SK-N-SH treated with all-trans-retinoic acid at 6 μM for 48 hours (cell line): ENCODE measurements around the gene CSNK1D.

Experiments
- ATAC-seq: fragments of 200-7000 bp; cut with Tn5 transposase; 3 replicates; pipeline ENCODE4 v1.9.1; 2020; ENCODE audit warnings: mild to moderate bottlenecking, moderate library complexity
- ARNTL ChIP-seq: fragments of 450-650 bp; formaldehyde crosslinking; IDR thresholded peaks from 2 replicates; pipeline ENCODE4 v1.5.0; 2020; ENCODE audit warnings: low read depth, mild to moderate bottlenecking, moderate library complexity, borderline replicate concordance
- CSDC2 ChIP-seq: fragments of 250-450 bp; sonication (Bioruptor Pico); IDR thresholded peaks from 2 replicates; pipeline ENCODE4 v1.5.0; 2020; ENCODE audit warnings: mild to moderate bottlenecking, moderate library complexity
- GLIS3 ChIP-seq: fragments of 250-450 bp; sonication (Bioruptor Pico); IDR thresholded peaks from 2 replicates; pipeline ENCODE4 v1.5.0; 2020; ENCODE audit warnings: mild to moderate bottlenecking, moderate library complexity
- ISL1 ChIP-seq: fragments of 250-450 bp; sonication (Bioruptor Pico); IDR thresholded peaks from 2 replicates; pipeline ENCODE4 v2.1.2; 2022; ENCODE audit warnings: mild to moderate bottlenecking, moderate library complexity
- PPARA ChIP-seq: fragments of 250-450 bp; sonication (Bioruptor Pico); IDR thresholded peaks from 2 replicates; pipeline ENCODE4 v1.5.0; 2020; ENCODE audit warnings: mild to moderate bottlenecking, borderline replicate concordance
- RARB ChIP-seq: fragments of 250-450 bp; sonication (Bioruptor Pico); IDR thresholded peaks from 2 replicates; pipeline ENCODE4 v1.8.0; 2021; ENCODE audit warnings: mild to moderate bottlenecking, moderate library complexity
- TCF4 ChIP-seq: fragments of 250-450 bp; sonication (Bioruptor Pico); IDR thresholded peaks from 2 replicates; pipeline ENCODE4 v1.8.0; 2021; ENCODE audit warnings: mild to moderate bottlenecking, moderate library complexity, borderline replicate concordance
- TOX ChIP-seq: fragments of 250-450 bp; sonication (Bioruptor Pico); IDR thresholded peaks from 2 replicates; pipeline ENCODE4 v1.8.0; 2021; ENCODE audit warnings: mild to moderate bottlenecking, moderate library complexity, borderline replicate concordance
- ZC3H10 ChIP-seq: fragments of 250-450 bp; sonication (Bioruptor Pico); IDR thresholded peaks from 2 replicates; pipeline ENCODE4 v1.5.1; 2021; ENCODE audit warnings: mild to moderate bottlenecking, moderate library complexity
- ZFP3 ChIP-seq: fragments of 250-450 bp; sonication (Bioruptor Pico); IDR thresholded peaks from 2 replicates; pipeline ENCODE4 v1.5.0; 2020; ENCODE audit warnings: mild to moderate bottlenecking, moderate library complexity
- ZNF70 ChIP-seq: fragments of 450-650 bp; formaldehyde crosslinking; IDR thresholded peaks from 2 replicates; pipeline ENCODE4 v1.5.0; 2020; ENCODE audit warnings: mild to moderate bottlenecking, moderate library complexity
- ZNF8 ChIP-seq: fragments of 450-650 bp; formaldehyde crosslinking; IDR thresholded peaks from 2 replicates; pipeline ENCODE4 v1.5.0; 2020; ENCODE audit warnings: mild to moderate bottlenecking, moderate library complexity
- TF ChIP-seq, protein P1 (sequence below): fragments of 250-450 bp; sonication (Bioruptor Pico); IDR thresholded peaks from 2 replicates; pipeline ENCODE4 v1.8.0; 2020; ENCODE audit warnings: mild to moderate bottlenecking, moderate library complexity, borderline replicate concordance
- TF ChIP-seq, protein P2 (sequence below): fragments of 250-450 bp; sonication (Bioruptor Pico); IDR thresholded peaks from 2 replicates; pipeline ENCODE4 v1.5.1; 2020; ENCODE audit warnings: low read depth, mild to moderate bottlenecking, moderate library complexity
- TF ChIP-seq, protein P3 (sequence below): fragments of 250-450 bp; sonication (Bioruptor Pico); IDR thresholded peaks from 2 replicates; pipeline ENCODE4 v1.5.1; 2021; ENCODE audit warnings: mild to moderate bottlenecking, moderate library complexity
- TF ChIP-seq, protein P4 (sequence below): fragments of 250-450 bp; sonication (Bioruptor Pico); IDR thresholded peaks from 2 replicates; pipeline ENCODE4 v1.5.0; 2020; ENCODE audit warnings: mild to moderate bottlenecking, moderate library complexity

The CSNK1D gene

DNA sequence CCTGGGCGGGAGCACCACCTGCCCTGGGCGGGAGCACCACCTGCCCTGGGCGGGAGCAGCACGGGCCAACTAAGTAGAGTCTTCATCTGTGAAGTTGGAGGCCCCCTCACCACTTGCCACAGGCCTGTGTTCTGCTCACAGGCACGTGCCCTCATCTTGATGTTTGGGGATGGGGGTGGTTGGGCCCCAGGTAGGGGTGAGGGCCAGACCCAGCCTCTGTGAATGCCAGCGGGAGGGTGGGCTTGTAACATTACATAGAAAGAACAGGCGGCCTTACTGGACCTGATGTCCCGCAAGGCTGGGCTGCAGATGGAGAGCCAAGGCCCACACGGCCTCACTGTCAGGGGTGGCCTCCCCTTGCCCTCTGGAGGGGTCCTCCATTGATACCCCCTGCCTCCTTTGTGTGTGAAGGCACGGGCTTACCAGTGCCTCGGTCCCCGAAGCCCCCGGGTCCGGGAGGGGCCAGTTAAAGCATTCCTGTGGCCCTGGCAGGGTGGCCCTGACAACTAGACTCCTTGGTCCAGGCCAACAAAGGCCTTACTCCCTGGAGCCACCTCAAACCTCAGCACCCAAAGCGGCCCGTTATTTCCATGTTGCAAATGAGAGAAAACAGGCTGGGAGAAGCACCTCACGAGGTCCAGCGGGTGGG is 45.7 kb downstream of the CSNK1D start:
- ATAC-seq, result no peak
- TF ChIP-seq CSDC2 (CRISPR knock-in tag) (no peak), ZC3H10 (CRISPR knock-in tag) (no peak)
- TF ChIP-seq, protein P1, sequence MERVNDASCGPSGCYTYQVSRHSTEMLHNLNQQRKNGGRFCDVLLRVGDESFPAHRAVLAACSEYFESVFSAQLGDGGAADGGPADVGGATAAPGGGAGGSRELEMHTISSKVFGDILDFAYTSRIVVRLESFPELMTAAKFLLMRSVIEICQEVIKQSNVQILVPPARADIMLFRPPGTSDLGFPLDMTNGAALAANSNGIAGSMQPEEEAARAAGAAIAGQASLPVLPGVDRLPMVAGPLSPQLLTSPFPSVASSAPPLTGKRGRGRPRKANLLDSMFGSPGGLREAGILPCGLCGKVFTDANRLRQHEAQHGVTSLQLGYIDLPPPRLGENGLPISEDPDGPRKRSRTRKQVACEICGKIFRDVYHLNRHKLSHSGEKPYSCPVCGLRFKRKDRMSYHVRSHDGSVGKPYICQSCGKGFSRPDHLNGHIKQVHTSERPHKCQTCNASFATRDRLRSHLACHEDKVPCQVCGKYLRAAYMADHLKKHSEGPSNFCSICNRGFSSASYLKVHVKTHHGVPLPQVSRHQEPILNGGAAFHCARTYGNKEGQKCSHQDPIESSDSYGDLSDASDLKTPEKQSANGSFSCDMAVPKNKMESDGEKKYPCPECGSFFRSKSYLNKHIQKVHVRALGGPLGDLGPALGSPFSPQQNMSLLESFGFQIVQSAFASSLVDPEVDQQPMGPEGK (CRISPR knock-in tag), result no peak

DNA sequence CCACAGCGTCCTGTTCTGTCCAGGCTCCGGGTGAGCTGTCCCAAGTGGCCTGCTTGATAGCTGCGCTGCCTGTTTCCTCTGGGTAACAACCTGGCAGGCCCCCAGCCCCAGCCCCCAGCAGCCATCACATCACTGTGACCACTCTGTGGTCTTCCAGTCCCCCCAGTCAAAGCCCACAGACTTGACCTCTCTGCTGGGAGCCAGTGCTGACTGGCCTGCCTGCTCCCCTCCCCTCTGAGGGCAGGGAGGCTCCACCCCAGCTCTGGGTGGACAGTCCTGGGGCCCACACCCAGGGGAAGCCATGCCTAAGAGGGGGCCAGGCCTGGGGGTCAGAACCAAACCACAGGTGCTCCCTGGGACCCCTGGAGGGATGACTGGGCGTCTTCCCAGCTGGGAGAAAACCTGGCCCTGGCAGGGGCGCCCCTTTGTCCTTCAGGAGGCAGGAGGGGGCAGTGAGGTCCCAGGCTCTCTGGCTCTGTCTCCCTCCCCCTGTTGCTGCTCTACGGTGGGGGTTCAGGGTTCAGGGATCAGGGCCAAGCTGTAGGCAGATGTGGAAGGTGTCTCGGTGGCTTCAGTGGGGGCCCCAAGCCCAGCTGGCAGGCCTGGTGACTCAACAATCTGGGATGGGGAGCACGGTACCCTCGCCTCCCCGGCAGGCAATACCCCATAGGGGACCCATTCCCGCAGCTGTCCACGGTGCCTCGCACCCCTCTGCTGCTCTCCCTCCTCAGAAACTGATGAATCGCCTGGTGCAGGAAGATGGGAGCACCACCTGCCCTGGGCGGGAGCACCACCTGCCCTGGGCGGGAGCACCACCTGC is 46.5 kb downstream of the CSNK1D start:
- no peak for ATAC-seq
- TF ChIP-seq, protein P2, sequence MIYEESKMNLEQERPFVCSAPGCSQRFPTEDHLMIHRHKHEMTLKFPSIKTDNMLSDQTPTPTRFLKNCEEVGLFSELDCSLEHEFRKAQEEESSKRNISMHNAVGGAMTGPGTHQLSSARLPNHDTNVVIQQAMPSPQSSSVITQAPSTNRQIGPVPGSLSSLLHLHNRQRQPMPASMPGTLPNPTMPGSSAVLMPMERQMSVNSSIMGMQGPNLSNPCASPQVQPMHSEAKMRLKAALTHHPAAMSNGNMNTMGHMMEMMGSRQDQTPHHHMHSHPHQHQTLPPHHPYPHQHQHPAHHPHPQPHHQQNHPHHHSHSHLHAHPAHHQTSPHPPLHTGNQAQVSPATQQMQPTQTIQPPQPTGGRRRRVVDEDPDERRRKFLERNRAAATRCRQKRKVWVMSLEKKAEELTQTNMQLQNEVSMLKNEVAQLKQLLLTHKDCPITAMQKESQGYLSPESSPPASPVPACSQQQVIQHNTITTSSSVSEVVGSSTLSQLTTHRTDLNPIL (CRISPR knock-in tag), result no peak
- TF ChIP-seq ZC3H10 (CRISPR knock-in tag) (no peak), GLIS3 (no peak), ZNF70 (CRISPR knock-in tag) (no peak), ZFP3 (no peak), TCF4 (no peak), RARB (CRISPR knock-in tag) (no peak)
- TF ChIP-seq, protein P3, sequence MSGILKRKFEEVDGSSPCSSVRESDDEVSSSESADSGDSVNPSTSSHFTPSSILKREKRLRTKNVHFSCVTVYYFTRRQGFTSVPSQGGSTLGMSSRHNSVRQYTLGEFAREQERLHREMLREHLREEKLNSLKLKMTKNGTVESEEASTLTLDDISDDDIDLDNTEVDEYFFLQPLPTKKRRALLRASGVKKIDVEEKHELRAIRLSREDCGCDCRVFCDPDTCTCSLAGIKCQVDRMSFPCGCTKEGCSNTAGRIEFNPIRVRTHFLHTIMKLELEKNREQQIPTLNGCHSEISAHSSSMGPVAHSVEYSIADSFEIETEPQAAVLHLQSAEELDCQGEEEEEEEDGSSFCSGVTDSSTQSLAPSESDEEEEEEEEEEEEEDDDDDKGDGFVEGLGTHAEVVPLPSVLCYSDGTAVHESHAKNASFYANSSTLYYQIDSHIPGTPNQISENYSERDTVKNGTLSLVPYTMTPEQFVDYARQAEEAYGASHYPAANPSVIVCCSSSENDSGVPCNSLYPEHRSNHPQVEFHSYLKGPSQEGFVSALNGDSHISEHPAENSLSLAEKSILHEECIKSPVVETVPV (CRISPR knock-in tag), result no peak

DNA sequence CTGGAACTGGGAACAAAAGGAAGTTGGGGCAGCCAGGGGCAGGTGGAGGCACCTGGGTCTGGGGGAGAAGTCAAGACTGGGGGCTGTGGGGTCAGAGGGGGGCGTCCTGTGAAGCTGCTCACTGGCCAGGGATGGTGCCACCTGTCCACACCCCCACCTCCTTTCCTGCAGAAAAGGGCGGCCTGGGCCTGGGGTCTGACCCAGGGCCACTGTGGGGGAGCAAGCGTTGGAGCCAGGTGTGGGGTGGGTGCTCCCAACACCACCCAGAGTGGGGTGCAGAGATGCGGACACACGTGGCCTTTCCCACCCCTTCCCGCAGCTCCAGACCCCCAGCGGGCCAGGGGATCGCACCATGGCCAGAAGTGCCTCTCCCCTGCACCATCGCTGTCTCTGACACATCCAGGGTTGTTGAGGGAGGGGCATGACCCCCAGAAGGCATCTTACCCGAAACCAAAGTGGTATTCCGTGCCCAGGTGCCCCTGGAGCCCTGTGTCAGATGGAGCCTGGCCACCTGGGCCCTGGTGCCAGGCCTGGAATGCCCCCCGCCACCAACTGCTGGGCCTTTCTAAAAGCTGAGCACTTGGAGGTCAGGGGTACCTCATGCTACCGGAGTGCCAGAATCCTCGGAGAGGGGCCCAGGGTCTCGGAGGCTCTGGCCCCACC is 47.2 kb downstream of the CSNK1D start:
- no peak for ATAC-seq
- TF ChIP-seq, protein P2 (CRISPR knock-in tag), result no peak
- TF ChIP-seq ZFP3 (no peak), CSDC2 (CRISPR knock-in tag) (no peak), ZNF8 (CRISPR knock-in tag) (no peak)
- TF ChIP-seq, protein P3 (CRISPR knock-in tag), result no peak
- TF ChIP-seq, protein P4, sequence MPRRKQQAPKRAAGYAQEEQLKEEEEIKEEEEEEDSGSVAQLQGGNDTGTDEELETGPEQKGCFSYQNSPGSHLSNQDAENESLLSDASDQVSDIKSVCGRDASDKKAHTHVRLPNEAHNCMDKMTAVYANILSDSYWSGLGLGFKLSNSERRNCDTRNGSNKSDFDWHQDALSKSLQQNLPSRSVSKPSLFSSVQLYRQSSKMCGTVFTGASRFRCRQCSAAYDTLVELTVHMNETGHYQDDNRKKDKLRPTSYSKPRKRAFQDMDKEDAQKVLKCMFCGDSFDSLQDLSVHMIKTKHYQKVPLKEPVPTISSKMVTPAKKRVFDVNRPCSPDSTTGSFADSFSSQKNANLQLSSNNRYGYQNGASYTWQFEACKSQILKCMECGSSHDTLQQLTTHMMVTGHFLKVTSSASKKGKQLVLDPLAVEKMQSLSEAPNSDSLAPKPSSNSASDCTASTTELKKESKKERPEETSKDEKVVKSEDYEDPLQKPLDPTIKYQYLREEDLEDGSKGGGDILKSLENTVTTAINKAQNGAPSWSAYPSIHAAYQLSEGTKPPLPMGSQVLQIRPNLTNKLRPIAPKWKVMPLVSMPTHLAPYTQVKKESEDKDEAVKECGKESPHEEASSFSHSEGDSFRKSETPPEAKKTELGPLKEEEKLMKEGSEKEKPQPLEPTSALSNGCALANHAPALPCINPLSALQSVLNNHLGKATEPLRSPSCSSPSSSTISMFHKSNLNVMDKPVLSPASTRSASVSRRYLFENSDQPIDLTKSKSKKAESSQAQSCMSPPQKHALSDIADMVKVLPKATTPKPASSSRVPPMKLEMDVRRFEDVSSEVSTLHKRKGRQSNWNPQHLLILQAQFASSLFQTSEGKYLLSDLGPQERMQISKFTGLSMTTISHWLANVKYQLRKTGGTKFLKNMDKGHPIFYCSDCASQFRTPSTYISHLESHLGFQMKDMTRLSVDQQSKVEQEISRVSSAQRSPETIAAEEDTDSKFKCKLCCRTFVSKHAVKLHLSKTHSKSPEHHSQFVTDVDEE (CRISPR knock-in tag), result no peak

DNA sequence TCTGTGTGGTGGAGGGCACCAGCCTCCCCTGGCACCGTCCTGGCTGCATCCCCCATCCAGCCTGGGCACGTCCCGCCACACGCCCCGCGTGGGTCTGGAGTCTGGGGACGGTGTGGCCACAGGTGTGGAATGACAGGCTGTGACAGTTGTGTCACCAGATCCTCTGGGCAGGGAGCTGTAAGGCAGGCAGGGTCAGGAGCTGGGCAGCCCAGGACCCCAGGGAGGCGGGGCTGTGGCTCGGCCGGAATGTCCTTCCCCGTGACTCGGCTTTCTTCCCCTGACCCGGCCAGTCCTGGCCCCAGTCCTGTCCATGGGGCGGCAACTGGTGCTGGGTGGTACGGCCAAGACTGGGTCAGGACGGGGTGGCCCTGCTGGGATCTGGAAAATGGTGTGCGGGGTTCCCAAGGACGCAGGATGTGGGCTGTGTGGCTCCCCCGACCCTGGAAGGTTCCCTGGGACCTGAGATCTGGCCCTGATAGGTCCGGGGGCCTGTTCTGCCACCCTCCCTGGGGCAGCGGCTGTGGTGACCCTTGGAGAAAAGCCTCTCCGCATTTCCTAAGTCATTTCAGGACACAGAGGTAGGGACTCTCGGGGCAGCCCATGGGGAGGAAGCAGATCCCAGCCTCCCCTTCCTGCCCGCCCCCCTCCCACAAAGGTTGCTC is 48.0 kb downstream of the CSNK1D start:
- ATAC-seq, result no peak
- TF ChIP-seq CSDC2 (CRISPR knock-in tag), result no peak
- TF ChIP-seq TOX (CRISPR knock-in tag), result no peak
- no peak for TF ChIP-seq ZFP3
- TF ChIP-seq ISL1 (CRISPR knock-in tag), result no peak
- TF ChIP-seq, protein P2 (CRISPR knock-in tag), result no peak
- TF ChIP-seq ZNF8 (CRISPR knock-in tag), result no peak
- TF ChIP-seq, protein P4 (CRISPR knock-in tag), result no peak
- no peak for TF ChIP-seq ARNTL (CRISPR knock-in tag)
- TF ChIP-seq PPARA (CRISPR knock-in tag), result no peak
